SK-N-SH (cell line): ENCODE results near the gene ARPC2. TPM values are rescaled to one million over a fixed set of nuclear protein-coding genes. Genes with fewer than 3 reads are reported as not detected.

Source experiments
- CHD2 ChIP-seq: fragments of 150-350 bp; IDR thresholded peaks from 2 replicates; pipeline ENCODE4 v1.6.1; 2018; ENCODE audit warnings: low read length; ENCODE audit not compliant: partially characterized antibody
- FOXM1 ChIP-seq: IDR thresholded peaks from 2 replicates; pipeline ENCODE4 v1.4.0; 2012; ENCODE audit warnings: low read depth, mild to moderate bottlenecking
- GABPA ChIP-seq: IDR thresholded peaks from 2 replicates; pipeline ENCODE4 v1.4.0; 2012; ENCODE audit warnings: low read depth, mild to moderate bottlenecking
- GATA2 ChIP-seq: sonication (generic); formaldehyde crosslinking; IDR thresholded peaks from 2 replicates; pipeline ENCODE4 v1.5.0; 2020; ENCODE audit warnings: mild to moderate bottlenecking, missing genetic modification reagents
- MXI1 ChIP-seq: IDR thresholded peaks from 2 replicates; pipeline ENCODE4 v1.6.1; 2012; ENCODE audit warnings: mild to moderate bottlenecking, low read depth, low read length, improper control_type of control experiment
- NFIC ChIP-seq: IDR thresholded peaks from 2 replicates; pipeline ENCODE4 v1.4.0; 2012; ENCODE audit warnings: borderline replicate concordance
- NRF1 ChIP-seq: IDR thresholded peaks from 2 replicates; pipeline ENCODE4 v1.6.1; 2012; ENCODE audit warnings: low read depth, mild to moderate bottlenecking, low read length
- POLR2AphosphoS5 ChIP-seq: IDR thresholded peaks from 2 replicates; pipeline ENCODE4 v1.6.1; 2012; ENCODE audit warnings: low read depth, low read length
- RAD21 ChIP-seq: IDR thresholded peaks from 2 replicates; pipeline ENCODE4 v1.6.1; 2012; ENCODE audit warnings: mild to moderate bottlenecking, low read length
- SIN3A ChIP-seq: IDR thresholded peaks from 2 replicates; pipeline ENCODE4 v1.6.1; 2012; ENCODE audit warnings: low read depth, mild to moderate bottlenecking, low read length, moderate library complexity, borderline replicate concordance
- SMC3 ChIP-seq: IDR thresholded peaks from 2 replicates; pipeline ENCODE4 v1.6.1; 2012; ENCODE audit warnings: low read depth, low read length, improper control_type of control experiment
- TAF1 ChIP-seq: IDR thresholded peaks from 2 replicates; pipeline ENCODE4 v1.6.1; 2012; ENCODE audit warnings: low read depth, mild to moderate bottlenecking, low read length, moderate library complexity, borderline replicate concordance
- polyA plus RNA-seq, 3 experiments: library from polyadenylated mRNA; depleted of rRNA; stranded (reverse); fragments of >200 nt; gene quantifications; 2 replicates each; pipeline ENCODE4 v1.2.3, GENCODE V29; 2012
- TF ChIP-seq, protein P1 (sequence below): fragments of 150-350 bp; IDR thresholded peaks from 2 replicates; pipeline ENCODE4 v1.6.1; 2017; ENCODE audit warnings: antibody characterized with exemption, low read length, low read depth, borderline replicate concordance
- TF ChIP-seq, protein P2 (sequence below): fragments of 200-600 bp; sonication (generic); IDR thresholded peaks from 2 replicates; pipeline ENCODE4 v1.6.1; 2017; ENCODE audit warnings: antibody characterized with exemption, mild to moderate bottlenecking, moderate library complexity
- TF ChIP-seq, protein P3 (sequence below): IDR thresholded peaks from 2 replicates; pipeline ENCODE4 v1.4.0; 2012; ENCODE audit warnings: low read depth
- TF ChIP-seq, protein P4 (sequence below): IDR thresholded peaks from 2 replicates; pipeline ENCODE4 v1.4.0; 2012; ENCODE audit warnings: low read depth, borderline replicate concordance

The ARPC2 gene
- polyA plus RNA-seq, 1 of the 3 experiments (the other 2 are of a cell fraction), result 319 TPM

DNA sequence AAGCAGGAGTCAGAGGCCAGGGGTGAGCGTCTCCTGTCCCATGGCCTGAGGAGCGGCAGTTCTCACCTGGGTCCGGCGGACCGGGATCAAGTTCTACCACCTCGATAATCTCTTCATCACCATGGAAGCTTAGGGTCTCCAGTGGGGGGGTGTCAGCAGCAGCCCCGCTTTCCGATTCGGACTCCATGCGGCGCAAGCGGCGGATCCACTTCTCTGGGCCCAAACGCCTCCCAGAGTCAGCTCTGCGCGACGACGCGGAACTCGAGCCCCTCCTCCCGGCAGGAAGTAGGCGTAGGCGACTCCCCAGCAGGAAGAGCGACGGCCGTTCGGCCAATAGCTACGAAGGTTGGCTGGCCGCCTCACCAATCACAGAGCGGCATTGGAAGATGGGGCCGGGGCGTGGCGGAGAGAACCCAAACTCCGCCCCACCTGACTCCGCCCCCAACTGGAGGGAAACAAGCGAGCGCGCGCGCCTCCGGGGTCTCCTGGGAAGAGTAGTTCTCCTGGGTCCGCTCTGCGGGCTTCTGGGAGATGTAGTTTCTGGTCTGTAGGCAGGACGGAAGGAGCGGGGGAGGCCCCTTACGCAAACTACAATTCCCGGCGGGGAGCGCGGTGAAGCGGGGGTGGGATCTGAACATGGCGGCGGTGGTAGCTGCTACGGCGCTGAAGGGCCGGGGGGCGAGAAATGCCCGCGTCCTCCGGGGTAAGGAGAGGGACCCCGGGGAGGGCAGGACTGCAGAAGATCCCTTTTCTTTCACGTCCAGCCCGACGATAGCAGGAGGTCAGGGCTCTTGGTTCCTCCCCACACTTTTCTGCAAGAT lies 53.1 kb downstream of the ARPC2 start, which contains the start of the genes AAMP and PNKD (continued):
- TF ChIP-seq, protein P1, sequence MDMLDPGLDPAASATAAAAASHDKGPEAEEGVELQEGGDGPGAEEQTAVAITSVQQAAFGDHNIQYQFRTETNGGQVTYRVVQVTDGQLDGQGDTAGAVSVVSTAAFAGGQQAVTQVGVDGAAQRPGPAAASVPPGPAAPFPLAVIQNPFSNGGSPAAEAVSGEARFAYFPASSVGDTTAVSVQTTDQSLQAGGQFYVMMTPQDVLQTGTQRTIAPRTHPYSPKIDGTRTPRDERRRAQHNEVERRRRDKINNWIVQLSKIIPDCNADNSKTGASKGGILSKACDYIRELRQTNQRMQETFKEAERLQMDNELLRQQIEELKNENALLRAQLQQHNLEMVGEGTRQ, result peak; percentile 34; the same call in 1 of the 2 replicates
- no peak for TF ChIP-seq GATA2 (CRISPR knock-in tag)
- TF ChIP-seq, protein P2, sequence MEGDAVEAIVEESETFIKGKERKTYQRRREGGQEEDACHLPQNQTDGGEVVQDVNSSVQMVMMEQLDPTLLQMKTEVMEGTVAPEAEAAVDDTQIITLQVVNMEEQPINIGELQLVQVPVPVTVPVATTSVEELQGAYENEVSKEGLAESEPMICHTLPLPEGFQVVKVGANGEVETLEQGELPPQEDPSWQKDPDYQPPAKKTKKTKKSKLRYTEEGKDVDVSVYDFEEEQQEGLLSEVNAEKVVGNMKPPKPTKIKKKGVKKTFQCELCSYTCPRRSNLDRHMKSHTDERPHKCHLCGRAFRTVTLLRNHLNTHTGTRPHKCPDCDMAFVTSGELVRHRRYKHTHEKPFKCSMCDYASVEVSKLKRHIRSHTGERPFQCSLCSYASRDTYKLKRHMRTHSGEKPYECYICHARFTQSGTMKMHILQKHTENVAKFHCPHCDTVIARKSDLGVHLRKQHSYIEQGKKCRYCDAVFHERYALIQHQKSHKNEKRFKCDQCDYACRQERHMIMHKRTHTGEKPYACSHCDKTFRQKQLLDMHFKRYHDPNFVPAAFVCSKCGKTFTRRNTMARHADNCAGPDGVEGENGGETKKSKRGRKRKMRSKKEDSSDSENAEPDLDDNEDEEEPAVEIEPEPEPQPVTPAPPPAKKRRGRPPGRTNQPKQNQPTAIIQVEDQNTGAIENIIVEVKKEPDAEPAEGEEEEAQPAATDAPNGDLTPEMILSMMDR, result 0 out of 2 replicates have a peak, but pooled peaks have one; percentile 8
- TF ChIP-seq NRF1, result peak; percentile 61
- TF ChIP-seq NFIC, result peak; percentile 13; the same call in 1 of the 2 replicates
- TF ChIP-seq CHD2, result peak; percentile 87
- TF ChIP-seq, protein P3, sequence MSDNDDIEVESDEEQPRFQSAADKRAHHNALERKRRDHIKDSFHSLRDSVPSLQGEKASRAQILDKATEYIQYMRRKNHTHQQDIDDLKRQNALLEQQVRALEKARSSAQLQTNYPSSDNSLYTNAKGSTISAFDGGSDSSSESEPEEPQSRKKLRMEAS, result peak; percentile 57
- peak; percentile 49; the same call in 1 of the 2 replicates for TF ChIP-seq SIN3A
- peak; percentile 29 for TF ChIP-seq RAD21
- TF ChIP-seq TAF1, result peak; percentile 74
- TF ChIP-seq, protein P4, sequence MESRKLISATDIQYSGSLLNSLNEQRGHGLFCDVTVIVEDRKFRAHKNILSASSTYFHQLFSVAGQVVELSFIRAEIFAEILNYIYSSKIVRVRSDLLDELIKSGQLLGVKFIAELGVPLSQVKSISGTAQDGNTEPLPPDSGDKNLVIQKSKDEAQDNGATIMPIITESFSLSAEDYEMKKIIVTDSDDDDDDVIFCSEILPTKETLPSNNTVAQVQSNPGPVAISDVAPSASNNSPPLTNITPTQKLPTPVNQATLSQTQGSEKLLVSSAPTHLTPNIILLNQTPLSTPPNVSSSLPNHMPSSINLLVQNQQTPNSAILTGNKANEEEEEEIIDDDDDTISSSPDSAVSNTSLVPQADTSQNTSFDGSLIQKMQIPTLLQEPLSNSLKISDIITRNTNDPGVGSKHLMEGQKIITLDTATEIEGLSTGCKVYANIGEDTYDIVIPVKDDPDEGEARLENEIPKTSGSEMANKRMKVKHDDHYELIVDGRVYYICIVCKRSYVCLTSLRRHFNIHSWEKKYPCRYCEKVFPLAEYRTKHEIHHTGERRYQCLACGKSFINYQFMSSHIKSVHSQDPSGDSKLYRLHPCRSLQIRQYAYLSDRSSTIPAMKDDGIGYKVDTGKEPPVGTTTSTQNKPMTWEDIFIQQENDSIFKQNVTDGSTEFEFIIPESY, result no peak
- TF ChIP-seq POLR2AphosphoS5, result peak; percentile 74
- TF ChIP-seq FOXM1, result no peak
- TF ChIP-seq SMC3, result 0 out of 2 replicates have a peak, but pooled peaks have one; percentile 5
- peak; percentile 75; the same call in 1 of the 2 replicates for TF ChIP-seq MXI1
- TF ChIP-seq GABPA, result peak; percentile 82
